NOMO-1 treated with DMSO at 0.1 percent for 48 hours (cell line): ENCODE results near the gene CEP112.
"Not testable (repeated sequence)": the region's sequence is repeated elsewhere in the genome, so short reads cannot be mapped to it uniquely, and the experiment has no call there.

Source experiments
- DNase-seq: peaks from one replicate; lab custom pipeline; 2025; ENCODE audit not compliant: unreplicated experiment; lab: John Stamatoyannopoulos, UW

Gene CEP112

GRCh38 chr17:65745241-65745640 lies 446.7 kb downstream of the CEP112 start:
- DNase-seq: no peak

- DNase-seq: no peak
Measured at GRCh38 chr17:65743308-65743655, 448.7 kb downstream of the CEP112 start.

GRCh38 chr17:65742403-65743307 lies 449.3 kb downstream of the CEP112 start:
- no peak for DNase-seq

GRCh38 chr17:65741710-65742109 lies 450.2 kb downstream of the CEP112 start:
- DNase-seq: no peak

- no peak for DNase-seq
Measured at GRCh38 chr17:65739034-65739433, 452.9 kb downstream of the CEP112 start.

GRCh38 chr17:65737451-65737850 lies 454.5 kb downstream of the CEP112 start:
- no peak for DNase-seq

GRCh38 chr17:65733314-65733713 lies 458.6 kb downstream of the CEP112 start:
- no peak for DNase-seq

- DNase-seq: not testable (repeated sequence)
Measured at GRCh38 chr17:65732667-65733066, 459.3 kb downstream of the CEP112 start.

- DNase-seq: no peak
Measured at GRCh38 chr17:65730711-65731169, 461.2 kb downstream of the CEP112 start.

- no peak for DNase-seq
Measured at GRCh38 chr17:65729207-65729606, 462.7 kb downstream of the CEP112 start.

- DNase-seq: no peak
Measured at GRCh38 chr17:65727832-65728231, 464.1 kb downstream of the CEP112 start.

- DNase-seq: no peak
Measured at GRCh38 chr17:65727246-65727645, 464.7 kb downstream of the CEP112 start.

GRCh38 chr17:65723431-65724151 lies 468.3 kb downstream of the CEP112 start:
- no peak for DNase-seq

GRCh38 chr17:65718601-65719000 lies 473.3 kb downstream of the CEP112 start:
- no peak for DNase-seq

- DNase-seq: no peak
Measured at GRCh38 chr17:65712383-65713267, 479.3 kb downstream of the CEP112 start.

- no peak for DNase-seq
Measured at GRCh38 chr17:65711671-65712276, 480.2 kb downstream of the CEP112 start.

- no peak for DNase-seq
Measured at GRCh38 chr17:65707780-65708179, 484.2 kb downstream of the CEP112 start.

GRCh38 chr17:65704731-65705130 lies 487.2 kb downstream of the CEP112 start:
- DNase-seq: no peak

GRCh38 chr17:65703891-65704290 lies 488.0 kb downstream of the CEP112 start:
- no peak for DNase-seq

GRCh38 chr17:65699459-65699858 lies 492.5 kb downstream of the CEP112 start:
- no peak for DNase-seq
